ENCODE measurements around the gene TFAP2E. TPM values are rescaled to one million over a fixed set of nuclear protein-coding genes. Genes with fewer than 3 reads are reported as not detected.

The TFAP2E gene
- total RNA-seq, 1 experiment from 2014 or later: 3.2 TPM

DNA sequence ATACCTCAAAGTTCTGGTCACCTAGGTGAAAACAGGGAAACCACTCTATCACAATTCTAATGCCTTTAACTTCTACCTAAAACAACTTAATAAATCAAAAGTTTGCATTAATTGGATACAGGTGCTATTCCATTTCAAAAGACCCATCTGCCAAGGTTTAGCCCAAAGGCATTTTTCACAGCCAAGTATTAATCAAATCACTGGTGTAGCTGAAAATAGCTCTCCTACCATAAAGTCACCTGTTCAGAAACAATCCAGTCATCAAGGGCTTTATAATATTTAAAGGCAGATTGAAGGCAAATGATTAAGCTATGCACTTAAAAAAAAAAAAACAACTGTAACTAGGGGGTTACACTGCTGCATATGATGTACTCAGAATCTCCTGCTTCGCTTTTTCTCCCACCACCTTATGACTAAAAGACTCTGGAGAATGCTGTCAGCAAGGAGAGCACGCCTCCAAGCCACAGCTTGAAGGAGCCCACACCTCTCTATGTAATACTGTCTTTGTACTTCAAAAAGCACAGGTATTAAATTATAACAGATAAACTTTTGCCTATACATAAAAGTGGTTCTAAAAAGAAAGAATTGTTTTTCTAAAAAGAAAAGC lies 36.5 kb upstream of the TFAP2E start:
- CTCF ChIA-PET: interaction anchor here (1.5 kb wide), 1 partner anchor 86 kb away, joined by 3 read pairs; no protein-coding TSS in a partner anchor
- DNase-seq (ENCODE audit: low read depth, low spot score) (no peak), ATAC-seq (no peak)
- Histone ChIP-seq H3K9me3 (ENCODE audit: control insufficient read depth, insufficient read depth, low read depth, low read length) (no peaks in the 10 kb centered on the region), H3K4me1 (ENCODE audit: control insufficient read depth, insufficient read depth, low read length) (peaks cover 13% of the 10 kb centered on the region; the same call in 1 of the 2 replicates), H3K4me3 (ENCODE audit: low read depth in 2 of 2, low read length in 2 of 2) (no peak overlapping the region), H3K27me3 (ENCODE audit: control insufficient read depth, insufficient read depth, low read length) (no peaks in the 10 kb centered on the region), H3K27ac (ENCODE audit: low read length) (no peak overlapping the region), H3K36me3 (ENCODE audit: control insufficient read depth, insufficient read depth, low read length) (no peaks in the 10 kb centered on the region; the same call in 1 of the 2 replicates)
- in situ Hi-C loops (cut with HindIII; ENCODE audit: low pct_unique_long_range_greater_than_20kb, low sequenced_read_pairs): no loop called here
- BruUV-seq (replicated peaks): no TSS peak
- POLR2A ChIA-PET: no interaction called here
- intact Hi-C loops (cut with micrococcal nuclease; ENCODE audit: unreplicated experiment): no loop called here
- TF ChIP-seq TCF7L2 (IDR thresholded peaks at IDR 0.05; ENCODE audit: low read depth, low read length) (no peak), SIN3A (IDR thresholded peaks at IDR 0.05; ENCODE audit: borderline replicate concordance, insufficient read depth, low read depth, low read length) (no peak), POLR2AphosphoS5 (IDR thresholded peaks at IDR 0.05; ENCODE audit: low read depth, low read length) (no peak)
- TF ChIP-seq, protein P1, sequence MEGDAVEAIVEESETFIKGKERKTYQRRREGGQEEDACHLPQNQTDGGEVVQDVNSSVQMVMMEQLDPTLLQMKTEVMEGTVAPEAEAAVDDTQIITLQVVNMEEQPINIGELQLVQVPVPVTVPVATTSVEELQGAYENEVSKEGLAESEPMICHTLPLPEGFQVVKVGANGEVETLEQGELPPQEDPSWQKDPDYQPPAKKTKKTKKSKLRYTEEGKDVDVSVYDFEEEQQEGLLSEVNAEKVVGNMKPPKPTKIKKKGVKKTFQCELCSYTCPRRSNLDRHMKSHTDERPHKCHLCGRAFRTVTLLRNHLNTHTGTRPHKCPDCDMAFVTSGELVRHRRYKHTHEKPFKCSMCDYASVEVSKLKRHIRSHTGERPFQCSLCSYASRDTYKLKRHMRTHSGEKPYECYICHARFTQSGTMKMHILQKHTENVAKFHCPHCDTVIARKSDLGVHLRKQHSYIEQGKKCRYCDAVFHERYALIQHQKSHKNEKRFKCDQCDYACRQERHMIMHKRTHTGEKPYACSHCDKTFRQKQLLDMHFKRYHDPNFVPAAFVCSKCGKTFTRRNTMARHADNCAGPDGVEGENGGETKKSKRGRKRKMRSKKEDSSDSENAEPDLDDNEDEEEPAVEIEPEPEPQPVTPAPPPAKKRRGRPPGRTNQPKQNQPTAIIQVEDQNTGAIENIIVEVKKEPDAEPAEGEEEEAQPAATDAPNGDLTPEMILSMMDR (IDR thresholded peaks at IDR 0.05): no peak
- TF ChIP-seq, protein P2, sequence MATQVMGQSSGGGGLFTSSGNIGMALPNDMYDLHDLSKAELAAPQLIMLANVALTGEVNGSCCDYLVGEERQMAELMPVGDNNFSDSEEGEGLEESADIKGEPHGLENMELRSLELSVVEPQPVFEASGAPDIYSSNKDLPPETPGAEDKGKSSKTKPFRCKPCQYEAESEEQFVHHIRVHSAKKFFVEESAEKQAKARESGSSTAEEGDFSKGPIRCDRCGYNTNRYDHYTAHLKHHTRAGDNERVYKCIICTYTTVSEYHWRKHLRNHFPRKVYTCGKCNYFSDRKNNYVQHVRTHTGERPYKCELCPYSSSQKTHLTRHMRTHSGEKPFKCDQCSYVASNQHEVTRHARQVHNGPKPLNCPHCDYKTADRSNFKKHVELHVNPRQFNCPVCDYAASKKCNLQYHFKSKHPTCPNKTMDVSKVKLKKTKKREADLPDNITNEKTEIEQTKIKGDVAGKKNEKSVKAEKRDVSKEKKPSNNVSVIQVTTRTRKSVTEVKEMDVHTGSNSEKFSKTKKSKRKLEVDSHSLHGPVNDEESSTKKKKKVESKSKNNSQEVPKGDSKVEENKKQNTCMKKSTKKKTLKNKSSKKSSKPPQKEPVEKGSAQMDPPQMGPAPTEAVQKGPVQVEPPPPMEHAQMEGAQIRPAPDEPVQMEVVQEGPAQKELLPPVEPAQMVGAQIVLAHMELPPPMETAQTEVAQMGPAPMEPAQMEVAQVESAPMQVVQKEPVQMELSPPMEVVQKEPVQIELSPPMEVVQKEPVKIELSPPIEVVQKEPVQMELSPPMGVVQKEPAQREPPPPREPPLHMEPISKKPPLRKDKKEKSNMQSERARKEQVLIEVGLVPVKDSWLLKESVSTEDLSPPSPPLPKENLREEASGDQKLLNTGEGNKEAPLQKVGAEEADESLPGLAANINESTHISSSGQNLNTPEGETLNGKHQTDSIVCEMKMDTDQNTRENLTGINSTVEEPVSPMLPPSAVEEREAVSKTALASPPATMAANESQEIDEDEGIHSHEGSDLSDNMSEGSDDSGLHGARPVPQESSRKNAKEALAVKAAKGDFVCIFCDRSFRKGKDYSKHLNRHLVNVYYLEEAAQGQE (IDR thresholded peaks at IDR 0.05; ENCODE audit: insufficient read depth in 1 of 2, low read depth in 2 of 2, low read length in 1 of 2): no peak

DNA sequence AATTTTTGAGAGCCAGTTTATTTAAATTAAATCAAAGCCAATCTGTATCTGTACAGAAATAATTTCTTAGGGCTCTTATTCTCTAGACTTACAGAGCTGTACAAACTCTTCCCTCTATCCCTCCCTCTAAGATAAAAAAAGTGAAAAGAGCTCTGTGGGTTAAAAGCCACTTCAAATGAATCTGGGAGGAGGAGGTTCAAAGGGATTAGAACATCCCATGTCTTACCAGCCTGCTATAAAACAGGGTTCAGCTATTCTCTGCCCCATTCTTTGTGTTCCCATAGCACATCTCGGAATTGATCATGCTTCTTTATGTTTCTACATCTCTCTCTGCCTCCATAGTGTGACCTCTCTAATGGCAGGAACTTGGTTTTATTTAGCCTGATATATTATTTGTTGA lies 35.3 kb upstream of the TFAP2E start:
- ATAC-seq: no peak
- H3K27me3 ChIP-seq (ENCODE audit: control insufficient read depth, insufficient read depth, low read length): no peaks in the 10 kb centered on the region
- peaks cover 13% of the 10 kb centered on the region; the same call in 1 of the 2 replicates for H3K4me1 ChIP-seq (ENCODE audit: control insufficient read depth, insufficient read depth, low read length)
- H3K36me3 ChIP-seq (ENCODE audit: control insufficient read depth, insufficient read depth, low read length): no peaks in the 10 kb centered on the region; the same call in 1 of the 2 replicates
- TF ChIP-seq TCF7L2 (IDR thresholded peaks at IDR 0.05; ENCODE audit: low read depth, low read length): no peak
- TF ChIP-seq SIN3A (IDR thresholded peaks at IDR 0.05; ENCODE audit: borderline replicate concordance, insufficient read depth, low read depth, low read length): no peak
- TF ChIP-seq, protein P2 (IDR thresholded peaks at IDR 0.05; ENCODE audit: insufficient read depth in 1 of 2, low read depth in 2 of 2, low read length in 1 of 2): no peak
- TF ChIP-seq POLR2AphosphoS5 (IDR thresholded peaks at IDR 0.05; ENCODE audit: low read depth, low read length): no peak
- TF ChIP-seq, protein P1 (IDR thresholded peaks at IDR 0.05): no peak
- no peak overlapping the region for H3K27ac ChIP-seq (ENCODE audit: low read length)
- in situ Hi-C loops (cut with HindIII; ENCODE audit: low pct_unique_long_range_greater_than_20kb, low sequenced_read_pairs) (no loop called here), intact Hi-C loops (cut with micrococcal nuclease; ENCODE audit: unreplicated experiment) (no loop called here)
- BruUV-seq (replicated peaks): no TSS peak
- no peaks in the 10 kb centered on the region for H3K9me3 ChIP-seq (ENCODE audit: control insufficient read depth, insufficient read depth, low read depth, low read length)
- ChIA-PET CTCF (no interaction called here), POLR2A (interaction anchor here (0.7 kb wide), 1 partner anchor 19 kb away, joined by 7 read pairs; no protein-coding TSS in a partner anchor)
- H3K4me3 ChIP-seq (ENCODE audit: low read depth in 2 of 2, low read length in 2 of 2): no peak overlapping the region
- no peak for DNase-seq (ENCODE audit: low read depth, low spot score)
